Mesenchymal stem cell (in vitro differentiated cells and primary cell): ENCODE measurements around the gene RNF126.

Source experiments
- DNase-seq: peaks from one replicate; pipeline ENCODE4 v3.0.0-alpha.2; 2013
- H2AFZ ChIP-seq: one replicate; pipeline ENCODE4 v1.6.1; 2013; ENCODE audit warnings: low read depth, mild to moderate bottlenecking, control low read depth, inconsistent platforms, low read length, moderate library complexity
- H2AK5ac ChIP-seq: 2 replicates; pipeline ENCODE4 v1.6.1; 2013; ENCODE audit warnings: low read length, moderate library complexity, mild to moderate bottlenecking, inconsistent platforms; ENCODE audit not compliant: severe bottlenecking
- H2BK120ac ChIP-seq: one replicate; pipeline ENCODE4 v1.6.1; 2013; ENCODE audit warnings: low read depth, mild to moderate bottlenecking, inconsistent platforms, low read length, moderate library complexity
- H2BK12ac ChIP-seq, 2 experiments: one replicate each; pipeline ENCODE4 v1.6.1; 2013; ENCODE audit warnings: inconsistent platforms in 2 of 2, low read length in 2 of 2, mild to moderate bottlenecking in 2 of 2, moderate library complexity in 2 of 2, control low read depth in 1 of 2
- H2BK15ac ChIP-seq: one replicate; pipeline ENCODE4 v1.6.1; 2013; ENCODE audit warnings: mild to moderate bottlenecking, low read depth, inconsistent platforms; ENCODE audit not compliant: poor library complexity, severe bottlenecking
- H2BK5ac ChIP-seq: 2 replicates; pipeline ENCODE4 v1.6.1; 2013; ENCODE audit warnings: low read depth, mild to moderate bottlenecking, low read length, control low read depth, inconsistent platforms; ENCODE audit not compliant: poor library complexity, severe bottlenecking
- H3K14ac ChIP-seq, 2 experiments: one replicate each; pipeline ENCODE4 v1.6.1; 2013; ENCODE audit warnings: inconsistent platforms in 2 of 2, low read length in 2 of 2, control low read depth in 1 of 2, mild to moderate bottlenecking in 1 of 2, moderate library complexity in 1 of 2
- H3K18ac ChIP-seq, 2 experiments: one replicate each; pipeline ENCODE4 v1.6.1; 2013; ENCODE audit warnings: inconsistent platforms in 2 of 2, low read length in 2 of 2, control low read depth in 1 of 2, low read depth in 1 of 2, mild to moderate bottlenecking in 1 of 2
- H3K23ac ChIP-seq, 2 experiments: one replicate each; pipeline ENCODE4 v1.6.1; 2013; ENCODE audit warnings: inconsistent platforms in 2 of 2, low read length in 2 of 2, mild to moderate bottlenecking in 2 of 2, moderate library complexity in 2 of 2, control low read depth in 1 of 2
- H3K27ac ChIP-seq: 2 replicates; pipeline ENCODE4 v1.5.1; 2013; ENCODE audit warnings: mild to moderate bottlenecking, moderate library complexity, low read length, control low read depth, inconsistent platforms; ENCODE audit not compliant: poor library complexity, severe bottlenecking
- H3K27me3 ChIP-seq, 2 experiments: 2 replicates each; pipeline versions ENCODE4 v1.6.1 to v1.7.0; 2013; ENCODE audit warnings: low read length in 2 of 2, mild to moderate bottlenecking in 2 of 2, moderate library complexity in 2 of 2, control low read depth in 1 of 2, inconsistent platforms in 1 of 2; ENCODE audit not compliant: control insufficient read depth in 1 of 2, insufficient read depth in 1 of 2
- H3K36me3 ChIP-seq, 2 experiments: 2 replicates each; pipeline versions ENCODE4 v1.6.1 to v1.7.0; 2013; ENCODE audit warnings: low read length in 2 of 2, control low read depth in 1 of 2, inconsistent platforms in 1 of 2, low read depth in 1 of 2, mild to moderate bottlenecking in 1 of 2; ENCODE audit not compliant: insufficient read depth in 2 of 2, control insufficient read depth in 1 of 2
- H3K4ac ChIP-seq, 2 experiments: one replicate each; pipeline ENCODE4 v1.6.1; 2013; ENCODE audit warnings: inconsistent platforms in 2 of 2, low read length in 2 of 2, mild to moderate bottlenecking in 2 of 2, moderate library complexity in 2 of 2, control low read depth in 1 of 2, low read depth in 1 of 2
- H3K4me1 ChIP-seq: 2 replicates; pipeline ENCODE4 v1.6.1; 2013; ENCODE audit warnings: low read depth, low read length, control low read depth; ENCODE audit not compliant: control insufficient read depth, insufficient read depth
- H3K4me2 ChIP-seq: 2 replicates; pipeline ENCODE4 v1.6.1; 2013; ENCODE audit warnings: low read length, mild to moderate bottlenecking, inconsistent platforms; ENCODE audit not compliant: poor library complexity, severe bottlenecking
- H3K4me3 ChIP-seq, 2 experiments: 2 replicates each; pipeline versions ENCODE4 v1.5.1 to v1.7.0; 2013; ENCODE audit warnings: low read length in 2 of 2, mild to moderate bottlenecking in 2 of 2, control low read depth in 1 of 2, low read depth in 1 of 2; ENCODE audit not compliant: insufficient read depth in 1 of 2
- H3K79me1 ChIP-seq: replicated peaks from 2 replicates; pipeline ENCODE4 v1.6.1; 2013; ENCODE audit warnings: mild to moderate bottlenecking, control low read depth, low read length, inconsistent platforms; ENCODE audit not compliant: poor library complexity, severe bottlenecking
- H3K9ac ChIP-seq: 2 replicates; pipeline ENCODE4 v1.7.0; 2013; ENCODE audit warnings: mild to moderate bottlenecking, low read length, moderate library complexity
- H3K9me3 ChIP-seq: 2 replicates; pipeline ENCODE4 v1.7.0; 2013; ENCODE audit warnings: mild to moderate bottlenecking, low read length; ENCODE audit not compliant: control insufficient read depth
- H4K8ac ChIP-seq: one replicate; pipeline ENCODE4 v1.6.1; 2013; ENCODE audit warnings: inconsistent platforms, mild to moderate bottlenecking, low read length, moderate library complexity
- H4K91ac ChIP-seq: one replicate; pipeline ENCODE4 v1.6.1; 2013; ENCODE audit warnings: mild to moderate bottlenecking, low read length, inconsistent platforms
- WGBS: methylation state at CpG from one replicate; pipeline ENCODE4 v1.1.7; 2013; ENCODE audit warnings: mixed read lengths; 5-methylcytosine and 5-hydroxymethylcytosine counted together

The RNF126 gene

GRCh38 chr19:658059-658839, 4.8 kb downstream of the RNF126 start:
- no peak overlapping the region for H3K27ac ChIP-seq
- no peaks in the 10 kb centered on the region for H3K79me1 ChIP-seq
- H2AK5ac ChIP-seq = no peak overlapping the region
- H4K91ac ChIP-seq = no peak overlapping the region
- no peak for DNase-seq
- no peaks in the 10 kb centered on the region for H3K9me3 ChIP-seq
- no peak overlapping the region for H3K4me2 ChIP-seq
- no peak overlapping the region for H3K18ac ChIP-seq
- H3K23ac ChIP-seq = no peak overlapping the region
- H3K4ac ChIP-seq = no peak overlapping the region
- H2AFZ ChIP-seq = no peak overlapping the region
- H3K36me3 ChIP-seq = peaks cover 9 to 75% of the 10 kb centered on the region in 2 experiments
- H2BK15ac ChIP-seq = no peak overlapping the region
- H3K14ac ChIP-seq = no peak overlapping the region
- no peak overlapping the region for H2BK12ac ChIP-seq
- 96% methylated on average over 33 of the region's 33 CpGs for WGBS
- no peak overlapping the region for H2BK120ac ChIP-seq
- H3K27me3 ChIP-seq = no peaks in the 10 kb centered on the region
- no peak overlapping the region for H3K4me3 ChIP-seq
- peak overlapping the region; percentile 35 for H4K8ac ChIP-seq
- H3K4me1 ChIP-seq = peaks cover 48% of the 10 kb centered on the region
- H2BK5ac ChIP-seq = no peak overlapping the region
- H3K9ac ChIP-seq = no peak overlapping the region

- H3K4me2 ChIP-seq = no peak overlapping the region
- no peak overlapping the region for H2BK5ac ChIP-seq
- no peak overlapping the region for H3K4ac ChIP-seq
- no peak overlapping the region for H3K9ac ChIP-seq
- H3K27me3 ChIP-seq = no peaks in the 10 kb centered on the region
- peaks cover 48% of the 10 kb centered on the region for H3K4me1 ChIP-seq
- no peak overlapping the region for H2BK15ac ChIP-seq
- no peak overlapping the region for H2BK12ac ChIP-seq
- 93% methylated on average over 19 of the region's 19 CpGs for WGBS
- no peaks in the 10 kb centered on the region for H3K79me1 ChIP-seq
- H4K91ac ChIP-seq = no peak overlapping the region
- H4K8ac ChIP-seq = no peak overlapping the region
- H3K23ac ChIP-seq = no peak overlapping the region
- H3K4me3 ChIP-seq = no peak overlapping the region
- DNase-seq = no peak
- H2BK120ac ChIP-seq = no peak overlapping the region
- H3K14ac ChIP-seq = no peak overlapping the region
- no peak overlapping the region for H2AK5ac ChIP-seq
- peaks cover 10 to 82% of the 10 kb centered on the region in 2 experiments for H3K36me3 ChIP-seq
- no peak overlapping the region for H3K27ac ChIP-seq
- no peak overlapping the region for H2AFZ ChIP-seq
- H3K18ac ChIP-seq = no peak overlapping the region
- no peaks in the 10 kb centered on the region for H3K9me3 ChIP-seq
These were observed 5.4 kb downstream of the RNF126 start for GRCh38 chr19:657611-658010.

- Histone ChIP-seq H2AFZ (no peak overlapping the region), H2BK5ac (no peak overlapping the region), H3K18ac (no peak overlapping the region), H4K91ac (no peak overlapping the region), H2BK12ac (no peak overlapping the region), H3K4ac (no peak overlapping the region), H3K14ac (peak overlapping the region in 1 of 2 experiments; percentile 28), H3K4me1 (peaks cover 48% of the 10 kb centered on the region), H3K79me1 (peaks cover 3% of the 10 kb centered on the region), H3K9me3 (no peaks in the 10 kb centered on the region), H3K9ac (no peak overlapping the region), H3K4me3 (no peak overlapping the region), H3K27me3 (no peaks in the 10 kb centered on the region), H2BK15ac (no peak overlapping the region), H4K8ac (no peak overlapping the region), H3K4me2 (no peak overlapping the region), H2BK120ac (no peak overlapping the region), H3K36me3 (peaks cover 10 to 88% of the 10 kb centered on the region in 2 experiments), H2AK5ac (no peak overlapping the region), H3K23ac (no peak overlapping the region), H3K27ac (no peak overlapping the region)
- no peak for DNase-seq
- WGBS = 95% methylated on average over 43 of the region's 43 CpGs
These were observed 6.1 kb downstream of the RNF126 start for GRCh38 chr19:656751-657559.

GRCh38 chr19:655691-656090, 7.3 kb downstream of the RNF126 start:
- Histone ChIP-seq H4K91ac (peak overlapping the region; percentile 11), H3K36me3 (peaks cover 20 to 95% of the 10 kb centered on the region in 2 experiments), H2BK15ac (no peak overlapping the region), H2BK5ac (no peak overlapping the region), H3K18ac (no peak overlapping the region), H2AFZ (no peak overlapping the region), H4K8ac (no peak overlapping the region), H2BK120ac (no peak overlapping the region), H3K27ac (no peak overlapping the region), H3K79me1 (peaks cover 5% of the 10 kb centered on the region), H3K4me1 (peaks cover 35% of the 10 kb centered on the region), H3K9me3 (no peaks in the 10 kb centered on the region), H2BK12ac (no peak overlapping the region), H3K23ac (no peak overlapping the region), H3K4ac (no peak overlapping the region), H2AK5ac (no peak overlapping the region), H3K9ac (no peak overlapping the region), H3K4me2 (no peak overlapping the region), H3K27me3 (no peaks in the 10 kb centered on the region), H3K14ac (no peak overlapping the region), H3K4me3 (no peak overlapping the region)
- no peak for DNase-seq
- WGBS = 91% methylated on average over 17 of the region's 17 CpGs
